ENCODE results near the gene WDR27. TPM values are rescaled to one million over a fixed set of nuclear protein-coding genes. Genes with fewer than 3 reads are reported as not detected.

Gene WDR27
- polyA plus RNA-seq, 1 donor from 2014 or later: 35.8 TPM

DNA sequence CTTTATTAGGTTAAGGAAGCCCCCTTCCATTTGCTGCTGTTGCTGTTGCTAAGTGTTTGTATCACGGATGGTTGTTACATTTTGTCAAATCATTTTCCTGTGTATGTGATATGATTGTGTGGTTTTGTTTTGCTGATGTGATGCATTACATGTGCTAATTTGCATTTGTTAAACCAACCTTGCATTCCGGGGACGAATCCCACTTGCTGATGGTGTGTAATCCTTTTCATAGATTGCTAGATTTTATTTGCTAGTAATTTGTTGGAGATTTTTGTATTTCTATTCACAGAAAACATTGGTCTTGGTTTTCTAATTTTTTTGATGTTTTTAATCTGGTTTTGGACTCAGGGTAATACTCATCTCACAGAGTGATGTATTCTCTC is 167.8 kb downstream of the WDR27 start:
- Histone ChIP-seq H3K27ac (ENCODE audit: low read length) (no peak overlapping the region), H3K9me2 (ENCODE audit: insufficient read depth, low read length) (no peaks in the 10 kb centered on the region), H3K27me3 (ENCODE audit: insufficient read depth, low read depth, low read length) (no peaks in the 10 kb centered on the region), H3F3A (ENCODE audit: insufficient read depth, low read length, poor library complexity, severe bottlenecking) (no peaks in the 10 kb centered on the region), H3K4me2 (ENCODE audit: low read length) (no peak overlapping the region), H3K79me2 (replicated peaks; ENCODE audit: insufficient read depth, low read length) (no peaks in the 10 kb centered on the region), H2AFZ (ENCODE audit: low read depth, low read length) (no peak overlapping the region), H3K4me3 (ENCODE audit: low read length) (no peak overlapping the region), H3K36me3 (ENCODE audit: insufficient read depth, low read length) (no peaks in the 10 kb centered on the region), H3K9me3 (ENCODE audit: low read length) (peaks cover 8% of the 10 kb centered on the region), H4K20me1 (ENCODE audit: insufficient read depth) (no peaks in the 10 kb centered on the region), H3K9ac (ENCODE audit: low read length) (no peak overlapping the region)
- TF ChIP-seq POLR2AphosphoS5 (IDR thresholded peaks at IDR 0.05) (no peak), RAD21 (conservative IDR thresholded peaks at IDR 0.05) (no peak), SMC3 (conservative IDR thresholded peaks at IDR 0.05; ENCODE audit: poor library complexity) (no peak), TAF1 (IDR thresholded peaks at IDR 0.05; ENCODE audit: low read depth) (no peak), EZH2 (IDR thresholded peaks at IDR 0.05; ENCODE audit: borderline replicate concordance, insufficient read depth, low read length, poor library complexity, severe bottlenecking) (no peak)
- TF ChIP-seq, protein P1, sequence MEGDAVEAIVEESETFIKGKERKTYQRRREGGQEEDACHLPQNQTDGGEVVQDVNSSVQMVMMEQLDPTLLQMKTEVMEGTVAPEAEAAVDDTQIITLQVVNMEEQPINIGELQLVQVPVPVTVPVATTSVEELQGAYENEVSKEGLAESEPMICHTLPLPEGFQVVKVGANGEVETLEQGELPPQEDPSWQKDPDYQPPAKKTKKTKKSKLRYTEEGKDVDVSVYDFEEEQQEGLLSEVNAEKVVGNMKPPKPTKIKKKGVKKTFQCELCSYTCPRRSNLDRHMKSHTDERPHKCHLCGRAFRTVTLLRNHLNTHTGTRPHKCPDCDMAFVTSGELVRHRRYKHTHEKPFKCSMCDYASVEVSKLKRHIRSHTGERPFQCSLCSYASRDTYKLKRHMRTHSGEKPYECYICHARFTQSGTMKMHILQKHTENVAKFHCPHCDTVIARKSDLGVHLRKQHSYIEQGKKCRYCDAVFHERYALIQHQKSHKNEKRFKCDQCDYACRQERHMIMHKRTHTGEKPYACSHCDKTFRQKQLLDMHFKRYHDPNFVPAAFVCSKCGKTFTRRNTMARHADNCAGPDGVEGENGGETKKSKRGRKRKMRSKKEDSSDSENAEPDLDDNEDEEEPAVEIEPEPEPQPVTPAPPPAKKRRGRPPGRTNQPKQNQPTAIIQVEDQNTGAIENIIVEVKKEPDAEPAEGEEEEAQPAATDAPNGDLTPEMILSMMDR (IDR thresholded peaks at IDR 0.05; ENCODE audit: poor library complexity, severe bottlenecking): no peak
- TF ChIP-seq, protein P2, sequence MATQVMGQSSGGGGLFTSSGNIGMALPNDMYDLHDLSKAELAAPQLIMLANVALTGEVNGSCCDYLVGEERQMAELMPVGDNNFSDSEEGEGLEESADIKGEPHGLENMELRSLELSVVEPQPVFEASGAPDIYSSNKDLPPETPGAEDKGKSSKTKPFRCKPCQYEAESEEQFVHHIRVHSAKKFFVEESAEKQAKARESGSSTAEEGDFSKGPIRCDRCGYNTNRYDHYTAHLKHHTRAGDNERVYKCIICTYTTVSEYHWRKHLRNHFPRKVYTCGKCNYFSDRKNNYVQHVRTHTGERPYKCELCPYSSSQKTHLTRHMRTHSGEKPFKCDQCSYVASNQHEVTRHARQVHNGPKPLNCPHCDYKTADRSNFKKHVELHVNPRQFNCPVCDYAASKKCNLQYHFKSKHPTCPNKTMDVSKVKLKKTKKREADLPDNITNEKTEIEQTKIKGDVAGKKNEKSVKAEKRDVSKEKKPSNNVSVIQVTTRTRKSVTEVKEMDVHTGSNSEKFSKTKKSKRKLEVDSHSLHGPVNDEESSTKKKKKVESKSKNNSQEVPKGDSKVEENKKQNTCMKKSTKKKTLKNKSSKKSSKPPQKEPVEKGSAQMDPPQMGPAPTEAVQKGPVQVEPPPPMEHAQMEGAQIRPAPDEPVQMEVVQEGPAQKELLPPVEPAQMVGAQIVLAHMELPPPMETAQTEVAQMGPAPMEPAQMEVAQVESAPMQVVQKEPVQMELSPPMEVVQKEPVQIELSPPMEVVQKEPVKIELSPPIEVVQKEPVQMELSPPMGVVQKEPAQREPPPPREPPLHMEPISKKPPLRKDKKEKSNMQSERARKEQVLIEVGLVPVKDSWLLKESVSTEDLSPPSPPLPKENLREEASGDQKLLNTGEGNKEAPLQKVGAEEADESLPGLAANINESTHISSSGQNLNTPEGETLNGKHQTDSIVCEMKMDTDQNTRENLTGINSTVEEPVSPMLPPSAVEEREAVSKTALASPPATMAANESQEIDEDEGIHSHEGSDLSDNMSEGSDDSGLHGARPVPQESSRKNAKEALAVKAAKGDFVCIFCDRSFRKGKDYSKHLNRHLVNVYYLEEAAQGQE (IDR thresholded peaks at IDR 0.05; ENCODE audit: borderline replicate concordance): no peak

DNA sequence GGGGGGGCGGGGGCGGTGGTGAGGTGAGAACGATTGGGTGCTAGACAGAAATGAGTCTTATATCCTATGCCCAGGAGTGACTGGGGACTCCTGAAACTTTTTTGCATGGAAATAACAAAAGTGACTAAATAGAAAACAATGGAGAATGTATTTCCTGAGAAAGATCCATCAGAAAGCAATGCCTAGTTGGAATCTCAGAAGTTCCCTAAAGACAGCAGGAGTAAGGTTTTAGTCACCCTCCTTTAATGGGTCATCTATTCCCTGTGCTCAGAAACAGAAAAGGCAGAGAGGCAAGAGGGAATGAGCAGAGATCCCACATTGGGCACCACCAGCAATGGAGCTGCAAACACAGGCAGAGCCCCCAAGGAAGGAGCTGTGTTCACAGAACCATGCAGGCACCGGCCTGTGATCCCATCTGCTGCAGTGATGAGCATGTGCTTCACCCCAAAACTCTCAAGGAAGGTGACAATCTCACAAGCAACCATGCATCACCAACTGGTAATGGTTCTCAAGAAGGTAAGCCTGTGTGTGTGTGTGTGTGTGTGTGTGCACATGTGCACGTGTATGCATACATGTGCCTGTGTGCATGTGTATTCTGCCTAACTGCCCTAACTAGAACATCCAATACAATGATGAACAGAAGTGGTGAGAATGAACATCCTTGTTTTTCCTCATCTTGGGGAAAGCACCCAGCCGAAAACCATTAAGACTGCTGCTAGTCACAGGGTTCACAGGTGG is 168.4 kb downstream of the WDR27 start:
- no peak overlapping the region for H3K9ac ChIP-seq (ENCODE audit: low read length)
- no peaks in the 10 kb centered on the region for H3K9me2 ChIP-seq (ENCODE audit: insufficient read depth, low read length)
- H3K9me3 ChIP-seq (ENCODE audit: low read length): peaks cover 8% of the 10 kb centered on the region
- no peaks in the 10 kb centered on the region for H3F3A ChIP-seq (ENCODE audit: insufficient read depth, low read length, poor library complexity, severe bottlenecking)
- H3K27me3 ChIP-seq (ENCODE audit: insufficient read depth, low read depth, low read length): no peaks in the 10 kb centered on the region
- no peaks in the 10 kb centered on the region for H4K20me1 ChIP-seq (ENCODE audit: insufficient read depth)
- H3K79me2 ChIP-seq (replicated peaks; ENCODE audit: insufficient read depth, low read length): no peaks in the 10 kb centered on the region
- H3K36me3 ChIP-seq (ENCODE audit: insufficient read depth, low read length): no peaks in the 10 kb centered on the region
- no peak overlapping the region for H2AFZ ChIP-seq (ENCODE audit: low read depth, low read length)
- no peak overlapping the region for H3K27ac ChIP-seq (ENCODE audit: low read length)
- H3K4me2 ChIP-seq (ENCODE audit: low read length): no peak overlapping the region
- no peak overlapping the region for H3K4me3 ChIP-seq (ENCODE audit: low read length)
- TF ChIP-seq TAF1 (IDR thresholded peaks at IDR 0.05; ENCODE audit: low read depth) (no peak), SMC3 (conservative IDR thresholded peaks at IDR 0.05; ENCODE audit: poor library complexity) (no peak)
- TF ChIP-seq, protein P2 (IDR thresholded peaks at IDR 0.05; ENCODE audit: borderline replicate concordance): no peak
- TF ChIP-seq, protein P1 (IDR thresholded peaks at IDR 0.05; ENCODE audit: poor library complexity, severe bottlenecking): no peak

Data from neural cell (in vitro differentiated cells).